ENCODE data around the gene TBXA2R.

TBXA2R gene

DNA sequence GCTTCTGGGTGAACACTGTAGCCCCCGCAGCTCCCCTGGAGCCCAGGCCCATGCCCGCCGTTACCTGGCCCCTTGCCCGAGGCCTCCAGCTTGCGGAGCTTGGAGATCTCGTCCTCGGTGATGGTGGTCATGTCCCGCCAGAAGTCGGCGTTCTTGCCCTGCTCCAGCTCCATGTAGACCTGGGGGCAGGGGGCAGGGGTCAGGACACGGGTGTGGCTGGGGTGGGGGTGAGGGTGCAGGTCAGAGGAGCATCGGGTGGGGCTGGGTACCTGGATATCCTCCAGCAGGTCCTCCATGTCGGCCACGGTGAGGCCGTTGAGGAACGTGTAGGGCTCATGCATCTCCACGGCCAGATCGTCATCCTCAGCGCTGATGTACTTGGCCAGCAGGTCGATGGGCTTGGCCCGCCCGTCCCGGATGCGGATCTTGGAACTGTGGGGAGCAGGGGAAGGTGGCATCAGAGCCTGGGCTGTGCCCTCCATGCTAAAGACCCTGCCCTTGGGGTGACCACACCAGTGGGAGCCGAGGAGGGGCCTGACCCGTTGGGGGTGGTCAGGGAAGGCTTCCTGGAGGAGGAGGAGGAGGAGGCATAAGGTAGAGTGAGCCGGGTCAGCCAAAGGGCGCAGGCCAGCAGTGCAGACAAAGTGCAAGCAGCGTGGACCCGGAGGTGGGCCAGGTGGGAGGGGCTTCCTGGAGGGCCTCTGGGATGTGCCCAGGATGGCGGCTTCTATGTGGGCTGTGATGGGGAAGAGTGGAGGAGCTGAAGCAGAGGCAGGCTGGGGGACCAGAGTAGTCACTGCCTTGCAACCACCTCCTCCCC, 12.3 kb upstream of the TBXA2R start:
- no peak for DNase-seq

DNA sequence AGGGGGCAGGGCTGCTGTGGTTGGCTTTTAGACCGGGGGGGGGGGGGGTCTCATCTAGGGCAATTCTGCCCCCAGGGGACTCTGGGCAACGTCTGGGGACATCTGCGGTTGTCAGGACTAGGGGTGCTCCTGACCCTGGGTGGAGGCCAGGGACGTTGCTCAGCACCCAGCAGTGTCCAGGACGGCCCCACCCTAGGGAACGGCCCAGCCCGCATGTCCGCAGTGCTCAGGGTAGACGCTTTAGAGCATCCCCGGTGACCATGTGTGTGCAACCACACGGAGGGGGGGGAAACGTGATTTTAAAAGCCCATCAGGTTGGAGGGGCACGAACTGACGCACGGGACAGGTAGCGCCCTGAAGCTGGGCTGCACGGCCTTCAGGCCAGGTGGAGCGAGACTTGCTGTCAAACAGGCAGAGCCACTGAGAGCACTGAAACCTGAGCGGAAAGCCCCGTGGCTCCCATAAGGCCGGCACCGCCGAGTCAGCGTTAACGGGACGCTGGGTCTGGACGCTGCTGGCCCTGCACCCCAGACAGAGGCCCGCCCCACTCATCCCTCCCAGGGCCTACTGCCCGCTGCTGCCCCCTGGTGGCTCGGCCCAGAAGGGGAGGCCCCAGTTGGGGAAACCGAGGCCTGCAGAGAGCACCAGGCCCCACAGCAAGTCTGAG, 11.6 kb upstream of the TBXA2R start:
- peak; percentile 46 for DNase-seq

DNA sequence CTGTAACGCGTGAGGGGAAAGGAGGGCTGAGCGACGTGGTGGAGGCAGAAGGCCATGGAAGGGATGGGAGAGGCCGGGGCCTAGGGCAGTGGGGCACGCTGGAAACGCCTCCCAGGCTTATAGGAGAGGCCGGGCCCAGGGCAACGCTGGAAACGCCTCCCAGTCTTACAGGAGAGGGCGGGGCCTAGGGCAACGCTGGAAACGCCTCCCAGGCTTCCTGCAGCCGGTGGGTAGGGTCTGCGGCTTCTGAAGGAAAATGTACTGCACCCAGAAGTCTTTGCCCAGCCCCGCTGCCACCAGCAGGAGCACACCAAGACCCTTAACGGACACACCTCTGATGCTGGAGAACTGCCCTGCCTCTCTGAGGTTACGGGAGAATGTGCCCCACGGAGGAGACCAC, 10.8 kb upstream of the TBXA2R start:
- DNase-seq: no peak

DNA sequence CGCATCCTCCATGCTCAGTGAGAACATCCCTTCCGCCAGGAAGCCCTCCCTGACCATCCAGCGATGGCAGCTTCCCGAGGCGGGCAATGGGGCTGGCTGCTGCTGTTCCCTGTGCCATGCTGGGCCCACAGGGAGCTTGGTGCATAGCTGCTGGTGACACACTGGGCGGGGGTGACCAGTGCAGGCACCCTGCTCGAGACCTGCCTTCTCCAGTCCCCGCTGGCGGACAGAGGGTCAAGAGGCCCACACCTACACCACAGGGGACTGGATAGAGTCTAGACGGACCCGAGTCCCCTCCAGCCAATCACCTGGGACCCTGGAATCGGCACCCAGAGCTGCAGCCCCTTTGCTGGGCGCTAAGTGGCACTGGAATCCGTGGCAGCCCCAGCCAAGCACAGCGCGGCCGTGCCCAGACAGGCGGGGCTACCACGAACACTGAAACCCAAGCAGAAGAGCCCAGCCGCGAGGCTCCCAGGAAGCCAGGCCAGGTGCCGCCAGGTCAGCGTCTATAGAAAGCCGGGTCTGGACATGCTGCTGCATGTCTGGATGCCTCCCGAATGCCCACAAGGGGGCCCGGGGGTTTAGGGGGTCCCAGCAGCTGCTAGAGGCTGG, 9.0 kb upstream of the TBXA2R start:
- DNase-seq: no peak

DNA sequence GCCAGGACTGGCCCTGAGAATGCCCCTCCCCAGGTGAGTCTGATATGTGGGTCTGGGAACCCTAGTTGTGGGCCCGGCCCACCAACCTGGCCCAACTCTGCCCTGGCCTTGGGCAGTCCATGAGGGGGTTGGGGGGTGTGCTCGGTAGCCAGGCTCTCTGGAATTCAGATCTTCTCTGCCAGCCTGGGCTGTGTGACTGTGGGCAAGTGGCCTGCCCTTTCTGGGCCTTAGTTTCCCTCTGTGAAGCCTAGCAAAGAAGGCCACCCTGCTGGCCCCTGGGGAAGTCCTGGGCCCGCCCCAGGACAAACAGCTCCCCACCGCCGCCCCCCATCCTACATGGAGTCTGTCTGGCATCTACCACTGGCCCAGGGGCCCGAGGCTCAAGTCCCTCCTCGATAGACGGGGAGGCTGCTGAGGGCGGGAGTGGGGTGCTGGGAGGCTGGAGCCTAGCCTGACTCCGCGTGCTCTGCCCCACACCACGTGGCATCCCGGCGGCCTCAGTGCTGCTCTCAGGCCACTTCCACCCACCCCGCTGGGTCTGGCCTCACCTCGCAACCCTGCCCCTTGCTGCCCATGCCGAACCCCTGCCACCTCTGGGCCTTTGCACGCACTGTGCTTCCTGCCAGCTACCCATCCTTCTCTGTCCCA, 8.3 kb upstream of the TBXA2R start:
- DNase-seq: no peak

DNA sequence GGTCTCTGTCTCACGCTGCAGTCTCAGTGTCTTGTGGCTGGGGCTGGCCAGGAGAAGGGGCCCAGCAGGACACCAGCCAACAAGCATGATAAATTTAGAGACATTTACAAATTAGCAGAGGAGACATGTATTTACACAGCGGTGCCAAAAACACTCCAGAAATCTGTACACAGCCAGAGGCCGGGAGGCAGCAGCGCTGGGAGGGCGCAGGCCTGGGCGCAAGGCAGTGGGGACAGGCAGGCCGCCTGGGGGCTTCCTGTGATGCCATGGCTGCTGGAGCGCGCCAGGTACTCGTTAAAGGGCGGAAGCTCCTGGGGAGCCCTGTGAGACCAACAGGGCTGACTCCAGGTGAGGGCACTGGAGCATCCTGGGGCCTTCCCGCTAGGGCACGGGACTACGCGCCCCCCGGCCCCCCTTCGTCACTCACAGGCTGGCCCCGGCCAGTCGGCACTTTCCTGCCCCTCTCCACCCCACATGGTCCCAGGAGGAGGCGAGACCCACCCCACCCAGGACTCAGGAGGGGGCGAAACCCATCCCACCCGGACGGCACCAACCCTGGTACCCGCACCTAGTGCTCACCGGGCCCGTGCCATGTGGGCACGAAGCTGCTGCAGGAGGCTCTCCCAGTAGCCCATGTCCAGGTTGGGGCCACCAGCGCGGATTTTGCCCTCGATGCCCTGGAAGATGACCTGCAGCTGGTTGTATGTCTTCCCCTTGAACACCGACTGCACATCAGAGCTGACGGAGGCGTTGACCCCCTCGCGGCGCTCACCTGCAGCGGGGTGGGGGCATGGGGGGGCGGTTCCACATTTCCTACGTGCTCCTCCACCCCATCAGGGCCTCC, 7.4 kb upstream of the TBXA2R start:
- DNase-seq: no peak

DNA sequence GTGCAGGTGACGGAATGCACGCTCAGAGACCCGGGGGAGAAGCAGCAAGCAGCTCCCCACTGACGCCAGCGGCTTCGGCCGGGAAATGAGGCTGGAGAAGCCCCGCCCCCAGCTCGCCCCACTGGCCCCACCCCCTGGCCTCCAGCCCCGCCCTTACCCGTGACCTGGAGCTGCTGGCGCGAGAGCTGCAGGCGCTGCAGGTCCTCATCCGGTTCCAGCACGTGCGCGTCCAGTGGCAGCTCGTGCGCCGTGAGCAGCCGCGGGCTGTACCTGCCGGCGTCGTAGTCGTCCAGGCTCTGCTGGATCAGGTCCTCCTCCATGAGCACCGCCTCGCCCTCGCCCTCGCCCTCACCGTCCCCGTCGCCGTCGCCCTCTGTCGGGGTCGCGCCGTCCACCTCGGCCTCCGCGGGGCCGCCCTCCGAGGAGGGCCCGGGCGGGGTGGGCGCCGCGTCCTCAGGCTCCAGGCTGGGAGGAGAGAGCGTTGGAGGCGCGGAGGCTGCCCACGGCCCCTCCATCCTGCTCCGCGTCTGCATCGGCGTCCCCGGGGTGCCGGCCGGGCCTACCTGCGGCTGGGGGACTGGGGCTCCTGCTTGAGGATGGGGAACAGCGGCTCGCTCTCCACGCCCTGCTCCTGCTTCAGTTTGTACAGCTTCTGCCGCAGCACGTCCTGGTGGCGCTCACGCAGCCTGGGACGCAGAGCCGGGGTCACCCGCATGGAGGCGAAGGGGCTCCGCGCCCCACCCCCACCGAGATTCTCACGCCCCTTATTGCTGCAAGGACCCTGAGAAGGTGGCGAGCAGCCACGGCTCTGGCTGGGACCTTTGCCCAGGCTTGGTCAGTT, 6.4 kb upstream of the TBXA2R start:
- DNase-seq: no peak

DNA sequence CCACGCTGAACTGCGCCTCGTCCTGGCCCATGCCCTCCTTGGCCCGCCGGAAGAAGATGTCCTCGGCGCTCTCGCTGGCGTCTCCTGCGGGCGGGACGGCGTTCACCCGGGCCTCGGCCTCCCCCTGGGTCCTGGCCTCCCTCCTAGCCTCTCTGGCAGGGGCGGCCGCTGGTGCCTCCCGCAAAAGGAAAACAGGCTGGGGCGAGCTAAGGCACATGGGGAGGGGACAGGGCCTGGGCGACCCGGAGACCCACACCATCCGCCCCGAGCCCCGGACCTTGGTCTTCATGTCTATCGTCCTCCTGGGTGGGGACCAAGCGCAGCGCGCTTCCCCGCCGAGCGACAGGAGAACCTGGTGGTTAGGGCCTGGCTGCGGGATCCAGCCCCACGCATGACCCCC, 5.7 kb upstream of the TBXA2R start:
- DNase-seq: no peak

DNA sequence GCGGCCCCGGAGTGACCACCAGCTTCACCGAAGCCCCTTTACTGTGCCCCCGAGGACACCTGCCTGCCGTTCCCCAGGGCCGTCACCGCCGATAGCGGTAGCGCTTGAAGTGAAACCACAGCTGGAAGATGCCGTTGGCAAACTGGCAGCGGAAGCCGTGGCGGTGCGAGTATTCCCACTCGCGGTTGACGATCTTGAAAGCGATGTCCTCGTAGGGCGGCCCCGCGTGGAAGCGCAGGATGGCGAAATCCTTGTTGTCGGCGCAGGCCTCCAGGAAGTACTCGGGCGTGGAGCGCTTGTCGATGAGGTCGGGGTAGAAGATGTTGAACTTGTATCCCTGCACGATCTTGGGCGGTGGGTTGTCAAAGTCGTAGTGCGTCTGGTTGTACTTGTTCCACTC, 5.2 kb upstream of the TBXA2R start:
- no peak for DNase-seq

DNA sequence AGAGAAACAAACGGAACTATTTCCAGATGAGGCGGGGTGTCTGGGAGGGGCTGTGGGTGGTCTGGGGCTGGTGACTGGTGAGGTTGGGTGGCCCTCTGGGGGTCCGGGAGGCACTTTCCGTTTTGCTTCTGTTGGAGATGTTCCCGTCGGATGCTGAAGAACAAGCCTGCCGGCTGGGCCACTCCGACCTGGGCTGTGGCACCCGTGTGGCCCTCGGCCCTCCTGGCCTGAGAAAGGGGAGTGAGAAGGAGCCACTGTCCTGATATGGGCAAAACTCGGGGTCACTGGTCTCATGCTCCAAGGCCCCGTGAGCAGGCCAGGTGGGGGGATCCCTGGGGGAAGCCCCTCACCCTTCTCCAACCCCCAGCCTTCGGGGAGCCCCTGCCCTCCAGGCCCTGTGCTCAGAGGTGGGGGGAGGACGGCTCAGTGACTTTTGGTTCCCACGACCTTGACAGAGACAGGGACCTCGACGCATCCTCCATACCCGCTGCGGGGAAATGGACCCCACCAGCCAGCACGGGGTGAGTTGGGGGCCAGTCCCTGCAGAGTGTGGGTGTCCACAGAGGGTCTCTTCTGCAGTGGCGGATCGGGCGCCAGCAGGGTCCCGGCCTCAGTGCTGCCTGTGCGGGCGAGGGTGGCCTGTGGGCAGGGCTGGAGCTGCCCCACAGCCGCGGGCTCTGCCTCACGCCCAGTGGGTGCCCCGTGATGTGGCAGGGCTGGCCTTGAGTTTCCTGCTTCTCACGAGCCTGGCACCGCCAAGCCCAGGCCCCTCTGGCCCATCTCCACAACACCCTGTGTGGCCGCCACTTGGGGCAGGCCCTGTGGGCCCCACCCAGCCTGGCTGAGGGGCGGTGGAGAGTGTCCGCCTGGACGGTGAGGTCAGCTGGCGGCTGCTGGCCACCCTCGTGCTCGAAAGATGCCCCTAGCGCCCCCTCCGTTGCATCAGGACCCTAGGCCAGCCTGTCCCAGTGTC, 4.4 kb upstream of the TBXA2R start:
- DNase-seq: no peak

DNA sequence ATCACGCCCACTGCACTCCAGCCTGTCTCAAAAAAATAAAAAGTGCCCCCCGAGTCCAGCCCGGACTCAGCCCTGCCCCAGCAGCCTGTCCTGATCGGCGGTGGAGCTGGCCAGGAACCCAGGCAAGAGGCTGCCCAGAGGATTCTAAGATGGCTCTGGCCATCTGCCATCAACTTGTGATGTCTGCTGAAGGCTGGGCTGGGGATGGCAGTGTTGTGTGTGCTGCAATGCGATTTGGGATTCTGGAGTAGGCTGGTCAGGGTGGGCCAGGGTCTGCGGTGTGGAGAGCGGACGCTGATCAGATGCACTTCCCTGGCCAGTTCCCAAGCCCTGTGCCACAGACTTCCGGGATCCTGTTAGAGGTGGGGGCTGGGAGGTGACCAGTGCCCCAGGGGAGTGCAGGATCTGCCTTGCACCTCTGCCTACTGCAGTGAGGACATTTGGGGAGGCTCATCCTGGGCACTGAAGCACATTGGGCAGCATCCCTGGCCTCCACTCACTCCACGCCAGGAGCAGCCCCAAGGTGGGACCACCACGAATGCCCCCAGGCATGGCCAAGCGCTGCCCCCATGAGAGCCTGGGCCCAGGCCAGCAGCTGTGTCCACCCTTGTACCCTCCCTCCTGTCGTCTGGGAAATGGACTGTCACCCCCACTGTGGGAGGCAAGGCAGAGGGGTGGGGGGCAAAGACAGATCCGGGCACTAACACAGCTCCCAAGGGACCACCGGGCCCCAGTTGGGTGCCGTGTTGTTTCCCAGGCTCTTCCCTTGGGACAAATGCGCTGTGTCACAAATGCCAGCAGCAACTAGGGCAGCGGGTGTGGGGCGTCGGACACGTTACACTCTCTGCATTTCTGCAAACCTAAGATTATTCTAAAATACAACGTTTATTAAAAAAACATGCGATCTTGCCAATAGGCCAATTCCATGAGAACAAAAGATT, 3.4 kb upstream of the TBXA2R start:
- DNase-seq: no peak

DNA sequence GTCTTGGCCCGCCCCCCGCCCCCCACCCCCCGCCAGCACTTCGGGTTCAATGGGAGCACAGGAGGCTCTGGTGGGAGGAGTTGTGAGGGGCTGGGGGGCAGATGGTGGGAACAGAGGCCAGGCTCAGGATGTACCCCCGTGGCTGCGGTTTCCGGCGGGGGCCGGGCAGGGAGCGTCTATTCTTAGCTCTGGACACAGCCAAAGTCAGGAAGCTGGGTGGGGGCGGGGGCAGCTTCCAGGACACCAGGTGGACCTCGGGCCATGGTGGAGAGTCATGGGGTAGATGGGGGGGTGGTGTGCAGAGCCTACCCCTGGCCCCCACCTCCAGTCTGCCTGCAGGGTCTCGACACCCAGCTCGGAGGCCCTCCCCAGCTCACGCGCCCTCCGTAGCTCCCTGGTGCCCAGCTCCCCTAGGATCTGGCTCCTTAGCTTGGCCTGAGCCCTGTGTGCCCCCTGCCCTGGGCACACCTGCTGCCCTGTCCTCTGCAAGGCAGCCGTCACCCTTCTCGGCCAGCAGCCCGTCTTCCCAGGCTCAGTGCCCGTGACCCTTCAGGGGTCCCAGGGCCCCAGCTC, 2.2 kb upstream of the TBXA2R start:
- no peak for DNase-seq

DNA sequence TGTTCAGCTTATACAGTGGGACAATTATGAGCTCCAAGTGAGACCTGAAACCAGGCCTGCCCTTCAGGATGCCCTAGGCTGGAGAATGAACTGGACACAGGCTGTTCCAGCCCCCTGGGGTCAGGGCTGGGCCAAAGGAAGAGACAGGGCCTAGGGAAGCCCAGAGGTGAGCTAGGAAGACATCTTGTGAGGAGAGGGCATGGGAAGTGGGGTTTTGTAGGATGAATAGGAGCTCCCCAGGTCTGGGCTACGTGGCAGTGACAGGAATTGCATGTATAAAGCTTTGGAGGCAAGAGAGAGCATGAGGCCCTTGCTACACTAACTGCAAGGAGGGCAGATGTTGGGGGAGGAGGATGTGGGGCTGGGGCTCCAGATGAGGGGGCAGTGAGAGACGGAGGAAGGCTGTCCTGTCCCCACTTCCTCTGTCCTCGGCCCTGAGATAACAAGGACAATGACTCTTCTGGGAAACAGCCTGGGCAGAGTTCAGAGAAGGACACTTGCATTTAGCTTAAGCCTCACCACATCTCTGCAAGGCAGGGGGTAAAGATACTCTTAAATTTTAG, 1.5 kb upstream of the TBXA2R start:
- DNase-seq: no peak

DNA sequence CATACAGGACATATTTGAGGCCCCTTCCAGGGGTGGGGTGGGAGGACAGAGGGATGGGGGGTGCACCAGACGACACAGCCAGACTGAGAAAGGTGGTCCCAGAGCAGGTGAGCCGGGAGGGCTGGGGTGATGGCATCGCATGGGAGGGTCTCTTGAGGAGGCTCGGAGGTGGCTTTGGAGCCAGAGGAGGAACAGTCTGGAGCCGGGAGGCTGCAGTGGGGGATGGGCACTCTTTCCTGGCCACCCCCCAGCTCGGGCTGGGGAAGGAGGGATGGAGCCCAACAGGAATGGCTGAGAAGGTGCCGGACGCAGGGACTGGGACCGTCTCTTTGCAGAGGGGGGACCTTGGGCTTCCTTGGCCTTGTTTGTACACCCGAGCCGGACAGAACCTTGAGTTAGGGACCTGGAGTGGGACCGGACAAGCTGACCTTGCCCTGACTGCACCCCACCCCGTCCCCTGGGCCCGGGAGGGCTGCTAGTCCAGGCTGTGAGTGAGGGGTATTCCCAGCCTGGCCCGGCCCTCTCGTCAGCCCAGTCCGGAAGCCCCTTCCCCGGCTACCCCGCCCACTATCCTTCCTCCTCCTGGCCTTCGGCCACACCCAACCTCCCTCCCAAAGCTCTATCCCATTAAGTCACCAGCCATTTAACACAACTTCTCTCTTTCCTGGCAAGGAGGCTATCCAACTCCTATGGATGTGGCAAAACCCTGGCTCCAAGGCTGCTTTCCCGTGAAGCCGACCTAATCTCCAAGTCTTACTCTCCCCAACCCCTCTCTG, 816 bp upstream of the TBXA2R start:
- no peak for DNase-seq

DNA sequence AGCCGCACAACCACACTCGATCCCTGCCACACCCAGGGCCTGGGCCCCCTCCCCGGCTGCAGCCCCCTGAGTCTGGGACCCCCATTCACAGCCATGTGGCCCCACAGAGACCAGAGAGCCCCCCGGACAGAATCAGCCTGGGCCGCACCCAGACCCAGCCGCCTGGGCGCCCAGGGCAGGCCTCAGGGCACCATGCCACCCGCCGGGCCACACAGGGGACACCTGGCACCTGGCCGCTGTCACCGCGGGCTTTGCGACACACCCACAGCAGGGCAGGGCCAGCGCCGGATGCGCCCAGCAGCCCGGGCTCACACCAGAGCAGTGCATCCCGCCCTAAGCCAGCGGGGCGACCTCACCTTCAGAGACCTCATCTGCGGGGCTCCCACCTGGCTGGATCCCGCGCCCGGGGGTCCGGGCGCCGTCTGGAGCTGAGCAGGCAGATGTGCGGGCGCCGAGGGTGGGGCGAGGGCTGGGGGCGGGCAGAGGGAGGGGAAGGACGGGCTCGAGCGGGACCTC, 443 bp downstream of the TBXA2R start:
- peak; percentile 32 for DNase-seq

DNA sequence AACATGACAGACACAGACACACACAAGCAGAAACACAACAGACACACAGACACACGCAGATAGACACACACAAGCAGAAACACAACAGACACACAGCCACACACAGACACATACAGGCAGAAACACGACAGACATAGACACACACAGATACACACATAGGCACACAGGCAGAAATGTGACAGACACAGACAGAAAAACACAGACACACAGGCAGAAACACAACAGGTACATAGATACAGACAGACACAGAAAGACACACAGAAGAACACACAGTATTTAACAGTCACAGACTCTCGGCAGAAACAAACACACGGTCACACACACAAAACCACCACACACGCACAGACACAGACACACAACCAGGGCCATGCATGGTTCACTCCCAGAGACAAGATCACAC, 905 bp downstream of the TBXA2R start:
- no peak for DNase-seq

DNA sequence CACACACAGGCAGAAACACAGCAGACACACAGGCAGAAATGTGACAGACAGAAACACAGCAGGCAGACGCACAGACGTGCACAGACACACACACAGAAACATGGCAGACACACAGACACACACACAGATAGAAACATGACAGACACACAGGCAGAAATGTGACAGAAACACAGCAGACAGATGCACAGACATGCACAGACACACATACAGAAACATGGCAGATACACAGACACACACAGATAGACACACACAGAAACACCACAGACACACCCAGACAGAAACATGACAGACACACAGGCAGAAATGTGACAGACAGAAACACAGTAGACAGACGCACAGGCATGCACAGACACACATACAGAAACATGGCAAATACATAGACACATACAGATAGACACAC, 1.3 kb downstream of the TBXA2R start:
- DNase-seq: no peak

DNA sequence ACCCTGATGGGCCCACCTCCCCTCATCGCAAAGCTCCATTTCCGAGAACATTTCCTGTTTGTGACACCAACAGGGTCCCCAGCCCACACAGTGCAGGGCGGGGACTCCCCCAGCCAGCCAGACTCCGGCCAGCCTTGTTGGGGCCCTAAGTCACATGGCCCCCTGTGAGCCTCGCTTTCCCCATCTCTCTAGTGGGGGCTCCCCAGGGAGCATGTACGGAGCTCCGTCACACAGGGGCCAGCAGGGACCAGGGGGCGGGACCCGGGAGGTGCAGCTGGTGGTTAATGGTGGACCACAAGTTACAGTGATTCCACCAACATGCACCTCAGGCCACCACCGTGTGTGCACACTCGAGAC, 1.7 kb downstream of the TBXA2R start:
- peak; percentile 43 for DNase-seq
